ENCODE data around the gene MCRIP1.

The MCRIP1 gene

GRCh38 chr17:81817758-81818147 is 15.3 kb downstream of the MCRIP1 start:
- DNase-seq = no peak

- DNase-seq = no peak
Measured at GRCh38 chr17:81815646-81815986, 17.5 kb downstream of the MCRIP1 start.

GRCh38 chr17:81814748-81815645 is 18.1 kb downstream of the MCRIP1 start:
- no peak for DNase-seq

GRCh38 chr17:81813861-81814683 is 19.0 kb downstream of the MCRIP1 start:
- DNase-seq = no peak

- DNase-seq = no peak
Measured at GRCh38 chr17:81813371-81813684, 19.8 kb downstream of the MCRIP1 start.

GRCh38 chr17:81812571-81813370 is 20.3 kb downstream of the MCRIP1 start:
- no peak for DNase-seq

- no peak for DNase-seq
Measured at GRCh38 chr17:81811705-81812570, 21.2 kb downstream of the MCRIP1 start.

- no peak for DNase-seq
Measured at GRCh38 chr17:81810892-81811704, 22.0 kb downstream of the MCRIP1 start.

- no peak for DNase-seq
Measured at GRCh38 chr17:81810476-81810875, 22.6 kb downstream of the MCRIP1 start.

GRCh38 chr17:81809556-81809998 is 23.5 kb downstream of the MCRIP1 start:
- DNase-seq = no peak

GRCh38 chr17:81808778-81809555 is 24.1 kb downstream of the MCRIP1 start:
- DNase-seq = peak; percentile 42

GRCh38 chr17:81807839-81808238 is 25.3 kb downstream of the MCRIP1 start:
- DNase-seq = no peak

- DNase-seq = no peak
Measured at GRCh38 chr17:81807210-81807719, 25.8 kb downstream of the MCRIP1 start.

GRCh38 chr17:81806461-81807209 is 26.5 kb downstream of the MCRIP1 start:
- DNase-seq = no peak

GRCh38 chr17:81805707-81806460 is 27.2 kb downstream of the MCRIP1 start:
- no peak for DNase-seq

- DNase-seq = no peak
Measured at GRCh38 chr17:81804559-81805399, 28.3 kb downstream of the MCRIP1 start.

- DNase-seq = no peak
Measured at GRCh38 chr17:81803728-81804558, 29.1 kb downstream of the MCRIP1 start, which contains the start of gene GCGR. GCGR (plus strand) TSS chr17:81804150; CDS start chr17:81809019, 4,869 bp downstream.

Data from RPMI8226 (cell line).